Liver (tissue), 3 donors: ENCODE results near the gene CCNY.
A peak's percentile ranks its signal among the peaks of the same experiment; 100 is the strongest.

Source experiments
- EGR1 ChIP-seq, 2 donors: IDR thresholded peaks; 2 replicates each; pipeline ENCODE4 v1.6.1; 2016 to 2018; ENCODE audit warnings: antibody characterized with exemption in 2 of 2, low read depth in 2 of 2
- FOXA1 ChIP-seq: IDR thresholded peaks from 2 replicates; pipeline ENCODE4 v1.6.1; 2016; ENCODE audit warnings: antibody characterized with exemption
- GABPA ChIP-seq, 2 donors: IDR thresholded peaks in 1 of 2; conservative IDR thresholded peaks in 1 of 2; 2 replicates each; pipeline ENCODE4 v1.6.1; 2016; ENCODE audit warnings: antibody characterized with exemption in 2 of 2, mild to moderate bottlenecking in 1 of 2, moderate library complexity in 1 of 2
- NR2F2 ChIP-seq: IDR thresholded peaks from 2 replicates; pipeline ENCODE4 v1.6.1; 2016; ENCODE audit warnings: antibody characterized with exemption
- RAD21 ChIP-seq, 2 donors: IDR thresholded peaks; 2 replicates each; pipeline ENCODE4 v1.6.1; 2016; ENCODE audit warnings: antibody characterized with exemption in 2 of 2, mild to moderate bottlenecking in 2 of 2
- RXRA ChIP-seq, 2 donors: IDR thresholded peaks; 2 replicates each; pipeline ENCODE4 v1.6.1; 2017 to 2018; ENCODE audit warnings: antibody characterized with exemption in 2 of 2, mild to moderate bottlenecking in 1 of 2
- SP1 ChIP-seq: IDR thresholded peaks from 2 replicates; pipeline ENCODE4 v1.6.1; 2018; ENCODE audit warnings: antibody characterized with exemption, mild to moderate bottlenecking
- YY1 ChIP-seq: IDR thresholded peaks from 2 replicates; pipeline ENCODE4 v1.6.1; 2016; ENCODE audit warnings: antibody characterized with exemption, mild to moderate bottlenecking
- TF ChIP-seq, protein P1 (sequence below): fragments of 150-350 bp; IDR thresholded peaks from 2 replicates; pipeline ENCODE4 v1.5.1; 2017; ENCODE audit warnings: improper control_type of control experiment, low read depth, low read length; ENCODE audit not compliant: missing input control
- TF ChIP-seq, protein P2 (sequence below): IDR thresholded peaks from 2 replicates; pipeline ENCODE4 v1.6.1; 2016; ENCODE audit warnings: antibody characterized with exemption
- TF ChIP-seq, protein P3 (sequence below): IDR thresholded peaks from 2 replicates; pipeline ENCODE4 v1.6.1; 2016; ENCODE audit warnings: antibody characterized with exemption
- TF ChIP-seq, protein P4 (sequence below): IDR thresholded peaks from 2 replicates; pipeline ENCODE4 v1.6.1; 2016; ENCODE audit warnings: antibody characterized with exemption, mild to moderate bottlenecking
- TF ChIP-seq, protein P5 (sequence below): IDR thresholded peaks from 2 replicates; pipeline ENCODE4 v1.6.1; 2016; ENCODE audit warnings: antibody characterized with exemption
- donor health status: healthy.
- donor health status: healthy.

DNA sequence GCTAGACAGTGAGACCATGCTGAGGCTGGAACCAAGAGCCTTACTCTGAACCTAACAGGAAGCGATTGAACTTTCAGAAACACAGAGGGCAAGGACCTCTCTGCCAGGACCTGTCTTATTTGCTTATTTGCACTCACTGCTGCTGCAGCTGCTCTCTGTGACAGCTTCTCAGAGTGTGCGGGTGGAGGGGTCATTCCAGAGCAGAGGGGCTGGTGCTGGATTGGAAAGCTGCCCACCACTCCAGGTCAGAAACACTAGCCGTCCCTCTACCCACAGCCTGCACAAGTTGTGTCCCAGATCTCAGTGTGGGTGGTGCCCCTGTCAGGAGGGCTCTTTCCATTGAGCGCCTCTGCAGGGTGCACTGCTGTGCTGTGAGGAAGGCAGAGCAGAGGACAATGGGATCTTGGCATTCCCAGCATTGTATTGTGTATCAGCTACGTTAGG, 126.2 kb downstream of the CCNY start:
- TF ChIP-seq, protein P1, sequence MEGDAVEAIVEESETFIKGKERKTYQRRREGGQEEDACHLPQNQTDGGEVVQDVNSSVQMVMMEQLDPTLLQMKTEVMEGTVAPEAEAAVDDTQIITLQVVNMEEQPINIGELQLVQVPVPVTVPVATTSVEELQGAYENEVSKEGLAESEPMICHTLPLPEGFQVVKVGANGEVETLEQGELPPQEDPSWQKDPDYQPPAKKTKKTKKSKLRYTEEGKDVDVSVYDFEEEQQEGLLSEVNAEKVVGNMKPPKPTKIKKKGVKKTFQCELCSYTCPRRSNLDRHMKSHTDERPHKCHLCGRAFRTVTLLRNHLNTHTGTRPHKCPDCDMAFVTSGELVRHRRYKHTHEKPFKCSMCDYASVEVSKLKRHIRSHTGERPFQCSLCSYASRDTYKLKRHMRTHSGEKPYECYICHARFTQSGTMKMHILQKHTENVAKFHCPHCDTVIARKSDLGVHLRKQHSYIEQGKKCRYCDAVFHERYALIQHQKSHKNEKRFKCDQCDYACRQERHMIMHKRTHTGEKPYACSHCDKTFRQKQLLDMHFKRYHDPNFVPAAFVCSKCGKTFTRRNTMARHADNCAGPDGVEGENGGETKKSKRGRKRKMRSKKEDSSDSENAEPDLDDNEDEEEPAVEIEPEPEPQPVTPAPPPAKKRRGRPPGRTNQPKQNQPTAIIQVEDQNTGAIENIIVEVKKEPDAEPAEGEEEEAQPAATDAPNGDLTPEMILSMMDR, result no peak
- TF ChIP-seq RAD21 (IDR thresholded peaks at IDR 0.05) (peak; percentile 59 to 71), SP1 (peak; percentile 91), NR2F2 (peak; percentile 77), RXRA (IDR thresholded peaks at IDR 0.05) (peak; percentile 100), YY1 (no peak), GABPA (IDR thresholded peaks at IDR 0.05 in 1 of 2, conservative IDR thresholded peaks at IDR 0.05 in 1 of 2) (peak in 1 of 2 donors; percentile 52), EGR1 (IDR thresholded peaks at IDR 0.05; ENCODE audit: low read depth in 2 of 2) (peak in 1 of 2 donors; percentile 43), FOXA1 (peak; percentile 67)
- TF ChIP-seq, protein P2, sequence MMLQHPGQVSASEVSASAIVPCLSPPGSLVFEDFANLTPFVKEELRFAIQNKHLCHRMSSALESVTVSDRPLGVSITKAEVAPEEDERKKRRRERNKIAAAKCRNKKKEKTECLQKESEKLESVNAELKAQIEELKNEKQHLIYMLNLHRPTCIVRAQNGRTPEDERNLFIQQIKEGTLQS, result no peak
- TF ChIP-seq, protein P3, sequence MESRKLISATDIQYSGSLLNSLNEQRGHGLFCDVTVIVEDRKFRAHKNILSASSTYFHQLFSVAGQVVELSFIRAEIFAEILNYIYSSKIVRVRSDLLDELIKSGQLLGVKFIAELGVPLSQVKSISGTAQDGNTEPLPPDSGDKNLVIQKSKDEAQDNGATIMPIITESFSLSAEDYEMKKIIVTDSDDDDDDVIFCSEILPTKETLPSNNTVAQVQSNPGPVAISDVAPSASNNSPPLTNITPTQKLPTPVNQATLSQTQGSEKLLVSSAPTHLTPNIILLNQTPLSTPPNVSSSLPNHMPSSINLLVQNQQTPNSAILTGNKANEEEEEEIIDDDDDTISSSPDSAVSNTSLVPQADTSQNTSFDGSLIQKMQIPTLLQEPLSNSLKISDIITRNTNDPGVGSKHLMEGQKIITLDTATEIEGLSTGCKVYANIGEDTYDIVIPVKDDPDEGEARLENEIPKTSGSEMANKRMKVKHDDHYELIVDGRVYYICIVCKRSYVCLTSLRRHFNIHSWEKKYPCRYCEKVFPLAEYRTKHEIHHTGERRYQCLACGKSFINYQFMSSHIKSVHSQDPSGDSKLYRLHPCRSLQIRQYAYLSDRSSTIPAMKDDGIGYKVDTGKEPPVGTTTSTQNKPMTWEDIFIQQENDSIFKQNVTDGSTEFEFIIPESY, result no peak
- TF ChIP-seq, protein P4, sequence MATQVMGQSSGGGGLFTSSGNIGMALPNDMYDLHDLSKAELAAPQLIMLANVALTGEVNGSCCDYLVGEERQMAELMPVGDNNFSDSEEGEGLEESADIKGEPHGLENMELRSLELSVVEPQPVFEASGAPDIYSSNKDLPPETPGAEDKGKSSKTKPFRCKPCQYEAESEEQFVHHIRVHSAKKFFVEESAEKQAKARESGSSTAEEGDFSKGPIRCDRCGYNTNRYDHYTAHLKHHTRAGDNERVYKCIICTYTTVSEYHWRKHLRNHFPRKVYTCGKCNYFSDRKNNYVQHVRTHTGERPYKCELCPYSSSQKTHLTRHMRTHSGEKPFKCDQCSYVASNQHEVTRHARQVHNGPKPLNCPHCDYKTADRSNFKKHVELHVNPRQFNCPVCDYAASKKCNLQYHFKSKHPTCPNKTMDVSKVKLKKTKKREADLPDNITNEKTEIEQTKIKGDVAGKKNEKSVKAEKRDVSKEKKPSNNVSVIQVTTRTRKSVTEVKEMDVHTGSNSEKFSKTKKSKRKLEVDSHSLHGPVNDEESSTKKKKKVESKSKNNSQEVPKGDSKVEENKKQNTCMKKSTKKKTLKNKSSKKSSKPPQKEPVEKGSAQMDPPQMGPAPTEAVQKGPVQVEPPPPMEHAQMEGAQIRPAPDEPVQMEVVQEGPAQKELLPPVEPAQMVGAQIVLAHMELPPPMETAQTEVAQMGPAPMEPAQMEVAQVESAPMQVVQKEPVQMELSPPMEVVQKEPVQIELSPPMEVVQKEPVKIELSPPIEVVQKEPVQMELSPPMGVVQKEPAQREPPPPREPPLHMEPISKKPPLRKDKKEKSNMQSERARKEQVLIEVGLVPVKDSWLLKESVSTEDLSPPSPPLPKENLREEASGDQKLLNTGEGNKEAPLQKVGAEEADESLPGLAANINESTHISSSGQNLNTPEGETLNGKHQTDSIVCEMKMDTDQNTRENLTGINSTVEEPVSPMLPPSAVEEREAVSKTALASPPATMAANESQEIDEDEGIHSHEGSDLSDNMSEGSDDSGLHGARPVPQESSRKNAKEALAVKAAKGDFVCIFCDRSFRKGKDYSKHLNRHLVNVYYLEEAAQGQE, result peak; percentile 74
- TF ChIP-seq, protein P5, sequence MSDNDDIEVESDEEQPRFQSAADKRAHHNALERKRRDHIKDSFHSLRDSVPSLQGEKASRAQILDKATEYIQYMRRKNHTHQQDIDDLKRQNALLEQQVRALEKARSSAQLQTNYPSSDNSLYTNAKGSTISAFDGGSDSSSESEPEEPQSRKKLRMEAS, result peak; percentile 70
